Stimulated activated CD4-positive, alpha-beta T cell treated with anti-CD3 and anti-CD28 coated beads, Interleukin-12 subunit alpha, Interleukin-12 subunit beta, amount 100 ng/mL, for 4 hours (primary cell): ENCODE measurements around the gene SLC2A1.

Source experiments
- DNase-seq: peaks from one replicate; pipeline ENCODE4 v3.0.0-alpha.2; 2020

The SLC2A1 gene

GRCh38 chr1:42979896-42980800 is 21.5 kb upstream of the SLC2A1 start:
- DNase-seq: no peak

DNA sequence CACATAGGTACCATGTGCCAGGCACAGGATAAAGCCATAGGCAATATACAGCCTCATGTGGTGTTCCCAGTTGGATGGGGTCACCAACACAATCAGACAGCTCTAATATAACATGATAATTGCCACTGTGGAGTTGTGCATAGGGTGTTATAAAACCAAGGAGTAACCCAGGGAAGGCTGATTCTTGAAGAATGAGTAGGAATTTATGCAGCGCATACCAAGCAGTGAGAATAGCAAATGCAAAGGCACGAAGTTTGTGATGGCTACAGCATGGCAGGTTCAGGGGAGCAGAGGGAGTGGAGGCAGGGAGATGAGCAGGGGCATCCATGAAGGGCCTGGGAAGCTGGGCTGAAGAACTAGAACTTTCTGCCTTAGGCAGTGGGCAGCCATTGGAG is 20.4 kb upstream of the SLC2A1 start:
- DNase-seq: no peak

DNA sequence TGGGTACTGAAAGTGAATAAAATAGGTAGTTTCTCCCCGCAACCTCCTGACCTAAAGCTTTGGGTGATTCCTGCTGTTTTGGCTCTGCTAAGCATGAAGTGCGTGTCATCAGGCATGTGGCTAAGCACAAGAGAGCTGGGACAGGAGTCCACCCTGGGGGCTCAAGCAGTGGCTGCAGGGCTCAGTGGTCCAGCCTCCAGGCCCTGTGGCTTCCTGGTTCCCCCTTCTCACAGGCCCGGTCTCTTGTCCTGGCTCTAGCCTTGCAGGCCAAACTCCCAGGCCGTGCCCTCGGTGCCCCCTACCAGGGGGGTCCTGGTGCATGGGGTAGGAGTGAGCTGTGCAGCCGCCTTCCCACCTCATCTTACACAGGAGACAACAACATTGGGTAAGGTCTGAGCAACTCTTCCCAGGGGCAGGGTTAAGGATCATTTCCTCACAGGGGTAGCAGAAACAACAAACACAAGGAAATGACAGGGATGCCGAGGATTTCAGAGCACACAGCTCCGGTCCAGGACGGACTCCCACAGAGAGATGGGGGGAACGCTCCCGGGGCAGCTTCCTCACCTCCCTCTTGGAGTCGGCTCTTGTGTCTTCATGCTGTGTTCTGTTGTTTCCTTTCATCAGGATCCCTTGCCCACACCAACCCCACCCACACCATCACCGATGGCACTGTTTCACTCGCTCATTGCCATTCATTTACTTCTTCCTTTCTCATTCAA is 19.8 kb upstream of the SLC2A1 start:
- no peak for DNase-seq

GRCh38 chr1:42977653-42978052 is 19.0 kb upstream of the SLC2A1 start:
- DNase-seq: no peak

DNA sequence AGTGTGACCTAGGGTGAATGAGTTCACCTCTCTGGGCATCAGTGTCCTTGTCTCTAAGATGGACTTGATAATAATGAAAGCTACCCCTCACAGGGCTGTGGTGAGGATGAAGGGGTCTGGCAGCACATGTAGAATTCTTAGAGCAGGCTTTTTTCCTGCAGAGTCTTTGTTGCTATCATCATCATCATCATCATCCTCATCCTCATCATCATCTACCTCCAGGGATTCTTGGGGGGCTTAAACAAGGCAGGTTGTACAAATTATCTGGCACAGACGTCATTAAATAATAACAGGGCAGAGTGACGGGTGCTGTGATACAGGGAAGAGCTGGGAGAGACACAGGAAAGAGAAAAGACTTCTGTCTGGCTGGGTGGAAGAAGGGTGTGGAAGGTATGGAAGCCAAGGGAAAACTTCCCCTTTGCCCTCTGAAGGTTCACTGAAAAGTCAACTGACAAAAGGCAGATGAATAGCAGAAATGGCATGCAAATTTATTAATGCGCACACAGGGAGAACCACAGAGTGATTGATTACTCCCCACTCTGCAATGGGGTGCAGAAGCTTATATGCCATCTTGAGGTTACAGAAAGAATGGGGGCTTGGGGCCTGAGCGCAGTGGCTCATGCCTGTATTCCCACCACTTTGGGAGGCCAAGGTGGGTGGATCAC is 17.0 kb upstream of the SLC2A1 start:
- DNase-seq: no peak

DNA sequence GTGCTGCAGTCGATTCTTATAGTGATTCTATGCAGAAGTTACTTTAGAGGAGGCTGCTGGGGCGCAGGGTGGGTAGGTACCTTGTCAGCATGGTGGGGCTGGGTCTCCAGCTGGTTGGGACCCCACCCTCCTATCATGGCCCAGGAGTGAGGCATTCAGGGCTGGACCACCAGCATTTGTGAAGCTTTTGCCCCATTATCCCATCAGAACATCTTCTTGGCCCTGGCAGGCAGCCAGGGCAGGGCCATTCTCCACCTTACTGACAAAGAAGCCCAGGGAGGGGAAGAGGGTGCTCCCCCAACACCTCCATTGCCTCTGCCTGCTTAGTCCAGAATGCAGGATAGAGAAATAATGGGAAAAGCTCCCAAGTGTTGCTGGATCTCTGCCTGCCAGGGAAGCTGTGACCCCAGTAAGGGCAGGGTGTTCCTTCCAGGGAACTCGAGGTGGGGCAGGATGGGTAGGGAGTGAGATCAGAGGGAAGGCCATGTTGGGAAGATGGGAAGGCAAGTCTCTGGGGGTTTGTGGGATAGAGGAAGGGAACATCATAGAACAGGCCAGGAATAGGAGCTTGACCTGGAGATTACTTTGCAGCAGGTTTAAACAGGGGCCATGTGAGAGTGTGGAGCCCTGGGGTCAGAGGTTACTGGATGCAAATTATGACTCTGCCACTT is 16.2 kb upstream of the SLC2A1 start:
- no peak for DNase-seq

GRCh38 chr1:42973799-42974198 is 15.1 kb upstream of the SLC2A1 start:
- no peak for DNase-seq

DNA sequence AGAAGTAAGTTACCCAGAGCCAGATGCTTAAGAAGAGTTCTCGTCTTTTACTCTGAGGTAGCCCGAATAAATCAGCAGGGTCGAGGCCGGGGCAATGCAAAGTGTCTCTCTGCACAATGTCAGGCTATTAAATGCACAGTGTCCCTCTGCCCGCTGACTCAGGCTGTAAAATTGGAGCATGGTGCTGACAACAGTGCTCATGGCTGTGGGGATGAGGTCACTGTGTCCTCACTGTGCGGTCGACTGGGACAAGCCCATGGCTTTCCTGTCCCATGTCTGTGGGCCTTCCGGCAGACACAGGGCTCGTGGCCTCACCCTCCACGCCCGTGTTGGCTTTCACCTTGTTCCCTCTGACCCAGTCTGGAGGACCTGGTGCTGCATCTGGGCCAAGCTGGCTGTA is 14.6 kb upstream of the SLC2A1 start:
- no peak for DNase-seq

DNA sequence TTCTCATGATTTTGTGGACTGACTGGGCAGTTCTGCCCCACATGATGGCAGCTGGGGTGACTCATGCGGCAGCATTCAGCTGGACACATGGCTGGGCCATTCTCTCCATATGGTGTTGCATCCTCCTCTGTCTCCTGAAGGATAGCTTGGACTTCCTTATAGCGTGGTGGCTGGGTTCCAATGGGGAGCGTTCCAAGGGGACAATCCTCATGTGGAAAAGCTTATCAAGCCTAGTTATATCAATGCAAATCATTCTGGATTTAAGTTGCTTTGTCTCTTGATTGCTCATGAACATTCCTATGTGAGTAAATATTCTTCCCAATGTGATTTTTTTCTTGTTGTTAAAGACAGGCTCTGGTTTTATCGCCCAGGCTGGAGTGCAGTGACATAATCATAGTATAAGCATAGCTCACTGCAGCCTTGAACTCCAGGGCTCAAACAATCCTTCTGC is 13.2 kb upstream of the SLC2A1 start:
- no peak for DNase-seq

- DNase-seq: no peak
Observed at GRCh38 chr1:42970143-42970542, 11.5 kb upstream of the SLC2A1 start.

- DNase-seq: no peak
Observed at GRCh38 chr1:42968654-42969053, 10.0 kb upstream of the SLC2A1 start.

GRCh38 chr1:42966688-42967612 is 8.3 kb upstream of the SLC2A1 start:
- no peak for DNase-seq

DNA sequence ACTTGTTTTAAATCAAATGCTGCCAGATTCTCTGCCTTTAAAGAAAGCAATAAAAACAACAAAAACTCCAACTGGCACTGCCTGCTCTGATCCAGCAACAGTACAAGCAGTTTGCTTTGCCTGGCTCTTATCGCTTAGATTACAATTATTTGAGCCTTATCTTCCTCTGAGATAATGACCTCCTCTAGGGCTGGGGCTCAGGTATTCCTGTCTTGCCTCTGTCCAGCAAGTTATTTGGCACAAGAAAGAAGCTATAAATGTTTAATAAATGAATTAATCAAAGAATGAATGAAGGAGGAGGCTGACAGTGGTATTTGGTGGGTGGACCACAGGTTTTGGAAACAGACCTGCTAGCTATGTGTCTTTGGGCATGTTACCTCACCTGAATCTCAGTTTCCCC is 6.7 kb upstream of the SLC2A1 start:
- no peak for DNase-seq

- DNase-seq: no peak
Observed at GRCh38 chr1:42964044-42964812, 5.6 kb upstream of the SLC2A1 start.

DNA sequence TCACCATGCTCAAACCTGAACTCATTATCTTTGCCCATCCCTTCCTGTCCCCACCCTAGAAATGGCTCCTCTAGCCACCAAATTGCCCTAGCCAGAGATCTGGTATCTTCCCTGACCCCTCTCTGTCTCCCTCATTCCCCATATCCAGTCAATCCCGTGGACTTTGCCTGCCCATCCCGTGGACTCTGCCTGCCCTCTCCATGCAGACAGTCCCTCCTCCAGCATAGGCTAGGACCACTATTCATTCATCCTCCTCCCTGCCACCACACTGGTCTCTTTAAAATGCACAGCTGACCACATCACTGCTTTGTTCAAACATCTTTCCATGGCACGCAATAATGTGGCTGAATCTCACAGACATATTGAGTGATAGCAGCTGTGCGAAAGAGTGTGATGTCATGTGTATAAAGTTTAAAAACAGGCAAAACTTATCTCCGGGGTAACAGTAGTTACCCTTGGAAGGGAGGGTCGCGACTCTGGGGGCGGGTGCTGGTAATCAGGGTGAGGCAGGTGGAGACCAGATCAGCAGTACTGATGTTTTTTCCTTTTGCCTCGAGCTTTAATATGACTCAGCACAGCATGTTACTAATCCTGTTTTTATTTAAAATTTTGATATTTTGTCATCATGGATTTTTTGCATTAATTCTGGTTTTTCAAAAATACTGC is 4.8 kb upstream of the SLC2A1 start:
- DNase-seq: no peak

- DNase-seq: no peak
Observed at GRCh38 chr1:42962641-42963377, 4.1 kb upstream of the SLC2A1 start.

DNA sequence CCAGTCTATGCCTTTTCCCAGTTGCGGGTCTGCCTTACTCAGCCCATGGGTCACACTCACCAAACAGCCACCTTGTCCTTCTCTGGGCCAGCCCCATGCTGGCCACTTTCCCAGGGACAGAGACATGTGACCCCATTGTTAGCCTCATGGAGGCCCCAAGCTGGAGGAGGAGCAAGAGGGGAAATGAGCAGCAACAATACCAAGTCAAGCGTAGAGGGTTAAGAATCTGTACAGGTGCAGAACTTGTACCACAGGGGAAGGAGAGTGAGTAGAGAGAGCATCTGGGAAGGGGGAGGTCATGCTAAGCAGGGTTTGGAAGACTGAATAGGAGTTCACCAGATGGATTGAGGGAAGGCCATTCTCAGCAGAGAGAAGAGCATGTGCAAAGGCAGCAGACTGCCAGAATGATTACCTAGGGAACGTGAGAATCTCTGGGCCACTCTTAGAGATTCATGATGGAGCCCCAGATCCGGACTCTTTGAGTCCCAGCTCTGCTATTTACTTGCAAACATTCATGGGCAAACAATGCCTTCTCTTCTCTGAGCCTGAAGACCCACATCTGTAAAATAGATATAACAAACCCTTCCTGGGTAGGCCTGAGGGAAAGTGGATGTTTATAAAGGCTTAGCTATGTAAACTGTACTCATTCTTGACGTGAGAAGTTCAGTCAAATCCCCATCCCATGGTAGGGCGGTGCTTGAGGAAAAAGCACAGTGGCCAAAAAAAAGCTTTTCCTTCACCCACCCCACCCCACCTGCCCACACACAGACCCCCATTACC is 2.8 kb upstream of the SLC2A1 start:
- DNase-seq: no peak

DNA sequence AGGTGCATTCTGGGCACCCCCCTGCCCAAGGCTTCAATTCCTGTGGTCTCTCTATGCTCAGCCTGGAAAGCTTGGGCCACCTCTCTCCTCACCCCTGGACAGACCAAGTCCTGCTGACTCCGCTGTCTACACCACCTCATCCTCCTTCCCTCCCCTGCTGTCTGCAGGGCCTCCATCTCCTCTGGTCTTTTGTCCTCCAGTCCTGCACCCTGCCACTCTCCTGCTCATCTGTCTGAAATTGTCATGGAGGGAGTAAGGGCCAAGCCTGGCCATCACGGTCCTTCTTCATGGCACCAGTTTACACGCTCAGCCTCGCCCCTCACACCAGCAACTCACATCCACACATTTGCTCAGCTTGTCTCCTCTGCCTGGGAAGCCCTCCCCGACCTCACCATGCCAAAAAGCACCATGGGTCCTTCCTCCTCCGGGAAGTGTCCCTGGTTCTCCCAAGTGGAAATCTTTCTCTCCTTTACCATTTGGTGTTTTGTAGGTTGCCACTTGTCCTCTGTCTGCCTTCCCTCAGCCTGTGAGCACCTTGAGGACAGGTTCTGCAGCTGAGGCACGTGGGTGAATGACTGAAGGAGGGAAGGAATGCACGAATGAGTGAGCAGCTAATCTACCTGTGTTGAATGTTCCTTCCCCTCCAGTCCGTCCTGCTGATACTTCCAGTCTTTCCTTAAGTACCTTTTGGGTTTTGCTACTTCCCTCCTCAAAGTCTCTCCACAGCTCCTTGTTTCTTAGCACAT is 2.1 kb upstream of the SLC2A1 start:
- DNase-seq: no peak

- DNase-seq: no peak
Observed at GRCh38 chr1:42960122-42960390, 1.4 kb upstream of the SLC2A1 start.
